ENCODE results near the gene KAZALD1.

The KAZALD1 gene

GRCh38 chr10:101047961-101048892, 13.6 kb upstream of the KAZALD1 start:
- DNase-seq, result no peak

GRCh38 chr10:101050208-101051069, 11.3 kb upstream of the KAZALD1 start:
- DNase-seq, result no peak

- DNase-seq, result no peak
These were observed 9.5 kb upstream of the KAZALD1 start for GRCh38 chr10:101052285-101052684.

GRCh38 chr10:101053516-101053915, 8.3 kb upstream of the KAZALD1 start:
- DNase-seq, result no peak

GRCh38 chr10:101054351-101054750, 7.4 kb upstream of the KAZALD1 start:
- DNase-seq, result no peak

GRCh38 chr10:101054876-101055275, 6.9 kb upstream of the KAZALD1 start:
- DNase-seq, result no peak

- DNase-seq, result no peak
These were observed 6.4 kb upstream of the KAZALD1 start for GRCh38 chr10:101055411-101055810.

- DNase-seq, result no peak
These were observed 5.2 kb upstream of the KAZALD1 start for GRCh38 chr10:101056365-101057151.

GRCh38 chr10:101060036-101060950, 1.5 kb upstream of the KAZALD1 start:
- no peak for DNase-seq

GRCh38 chr10:101060951-101061623, 702 bp upstream of the KAZALD1 start:
- peak; percentile 87 for DNase-seq

- no peak for DNase-seq
These were observed 652 bp downstream of the KAZALD1 start for GRCh38 chr10:101062232-101063049.

- DNase-seq, result no peak
These were observed 1.3 kb downstream of the KAZALD1 start for GRCh38 chr10:101063050-101063525.

- no peak for DNase-seq
These were observed 2.0 kb downstream of the KAZALD1 start for GRCh38 chr10:101063548-101064414.

- DNase-seq, result no peak
These were observed 2.7 kb downstream of the KAZALD1 start for GRCh38 chr10:101064415-101065030.

GRCh38 chr10:101065481-101066145, 3.8 kb downstream of the KAZALD1 start:
- no peak for DNase-seq

GRCh38 chr10:101066146-101066895, 4.5 kb downstream of the KAZALD1 start:
- no peak for DNase-seq

GRCh38 chr10:101066896-101067355, 5.1 kb downstream of the KAZALD1 start:
- DNase-seq, result no peak
